GM12873 (cell line): ENCODE results near the gene MYO10.

Source experiments
- TF ChIP-seq, protein P1 (sequence below): IDR thresholded peaks from 2 replicates; pipeline ENCODE4 v1.5.1; 2012; ENCODE audit warnings: low read depth, mild to moderate bottlenecking, moderate library complexity, low read length, control low read depth; ENCODE audit not compliant: insufficient read depth; ENCODE audit errors: missing control alignments

MYO10 gene

DNA sequence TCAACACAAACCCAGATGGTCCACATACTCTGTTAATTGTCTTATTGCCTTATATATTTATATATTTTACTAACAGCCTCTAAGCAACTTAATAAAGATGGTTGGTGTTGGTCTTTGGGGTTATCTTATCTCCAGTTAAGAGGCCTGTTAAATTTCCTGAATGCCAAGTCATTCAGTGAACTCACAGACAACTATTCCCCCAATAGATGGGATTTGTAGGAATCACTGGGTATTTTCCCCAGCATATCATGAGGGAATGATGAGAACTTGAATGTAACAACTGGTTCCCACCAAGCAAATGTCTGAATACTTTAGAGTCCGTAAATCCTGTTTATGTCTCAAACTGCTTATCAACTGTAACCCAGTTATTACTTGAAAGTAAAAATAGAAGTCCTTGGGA, 276.6 kb downstream of the MYO10 start:
- TF ChIP-seq, protein P1, sequence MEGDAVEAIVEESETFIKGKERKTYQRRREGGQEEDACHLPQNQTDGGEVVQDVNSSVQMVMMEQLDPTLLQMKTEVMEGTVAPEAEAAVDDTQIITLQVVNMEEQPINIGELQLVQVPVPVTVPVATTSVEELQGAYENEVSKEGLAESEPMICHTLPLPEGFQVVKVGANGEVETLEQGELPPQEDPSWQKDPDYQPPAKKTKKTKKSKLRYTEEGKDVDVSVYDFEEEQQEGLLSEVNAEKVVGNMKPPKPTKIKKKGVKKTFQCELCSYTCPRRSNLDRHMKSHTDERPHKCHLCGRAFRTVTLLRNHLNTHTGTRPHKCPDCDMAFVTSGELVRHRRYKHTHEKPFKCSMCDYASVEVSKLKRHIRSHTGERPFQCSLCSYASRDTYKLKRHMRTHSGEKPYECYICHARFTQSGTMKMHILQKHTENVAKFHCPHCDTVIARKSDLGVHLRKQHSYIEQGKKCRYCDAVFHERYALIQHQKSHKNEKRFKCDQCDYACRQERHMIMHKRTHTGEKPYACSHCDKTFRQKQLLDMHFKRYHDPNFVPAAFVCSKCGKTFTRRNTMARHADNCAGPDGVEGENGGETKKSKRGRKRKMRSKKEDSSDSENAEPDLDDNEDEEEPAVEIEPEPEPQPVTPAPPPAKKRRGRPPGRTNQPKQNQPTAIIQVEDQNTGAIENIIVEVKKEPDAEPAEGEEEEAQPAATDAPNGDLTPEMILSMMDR, result no peak

DNA sequence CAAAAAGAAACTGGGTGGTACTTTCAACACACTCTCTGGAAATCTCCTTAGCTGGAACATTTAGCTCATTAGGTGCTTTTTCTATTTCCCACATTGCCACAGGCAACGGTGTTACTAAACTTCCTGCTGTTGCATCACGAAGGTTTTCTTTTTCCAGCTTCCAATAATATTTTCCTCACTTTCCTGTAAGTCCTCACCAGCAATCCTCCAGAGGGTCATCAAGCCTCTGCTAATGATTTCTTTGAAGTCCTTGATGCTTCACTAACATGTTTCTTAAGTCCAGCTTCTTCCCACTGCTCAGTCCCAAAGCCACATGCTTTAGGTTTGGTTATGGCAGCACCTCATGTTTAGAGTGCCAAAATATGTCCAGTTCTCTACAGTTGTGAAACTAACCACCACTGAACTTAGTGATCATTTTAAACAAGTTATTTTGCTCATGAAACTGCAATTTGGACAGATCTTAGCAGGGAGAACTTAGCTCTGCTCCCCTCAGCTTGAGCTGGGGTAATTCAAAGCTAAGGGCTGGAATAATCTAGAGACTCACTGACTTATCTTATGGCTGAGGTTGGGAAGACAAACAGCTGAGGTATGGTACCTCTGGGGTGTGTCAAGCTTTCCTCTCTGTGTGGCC, 279.4 kb downstream of the MYO10 start:
- TF ChIP-seq, protein P1, result no peak

DNA sequence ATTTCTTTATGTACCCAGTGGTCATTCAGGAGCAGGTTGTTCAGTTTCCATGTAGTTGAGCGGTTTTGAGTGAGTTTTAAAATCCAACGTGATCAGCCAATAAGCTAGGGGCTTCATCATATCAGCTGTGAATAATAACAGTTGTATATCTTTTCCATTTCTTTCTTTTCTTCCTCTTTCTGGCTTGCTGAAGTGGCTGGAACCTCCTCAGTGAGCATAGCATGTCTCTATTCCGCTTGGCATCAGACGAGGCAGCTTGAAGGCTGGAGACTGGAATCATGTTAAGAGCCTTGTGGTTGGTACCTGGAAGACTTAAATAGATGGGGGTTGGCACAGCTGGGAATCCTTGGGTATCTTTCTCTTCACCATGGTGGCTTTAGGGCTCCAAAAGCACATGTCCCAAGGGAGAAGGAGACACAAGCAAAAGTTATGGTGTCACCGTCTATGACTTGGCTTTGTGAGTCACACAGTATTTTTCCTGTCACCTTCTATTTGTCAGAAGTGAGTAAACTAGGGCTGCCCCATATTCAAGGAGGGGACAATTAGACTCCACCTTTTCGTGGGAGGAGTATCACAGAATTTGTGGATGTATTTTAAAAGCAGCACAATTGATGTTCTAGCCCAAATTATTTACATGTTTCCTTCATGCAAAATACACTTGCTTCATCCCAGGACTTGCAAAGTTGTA, 281.3 kb downstream of the MYO10 start:
- TF ChIP-seq, protein P1, result no peak

DNA sequence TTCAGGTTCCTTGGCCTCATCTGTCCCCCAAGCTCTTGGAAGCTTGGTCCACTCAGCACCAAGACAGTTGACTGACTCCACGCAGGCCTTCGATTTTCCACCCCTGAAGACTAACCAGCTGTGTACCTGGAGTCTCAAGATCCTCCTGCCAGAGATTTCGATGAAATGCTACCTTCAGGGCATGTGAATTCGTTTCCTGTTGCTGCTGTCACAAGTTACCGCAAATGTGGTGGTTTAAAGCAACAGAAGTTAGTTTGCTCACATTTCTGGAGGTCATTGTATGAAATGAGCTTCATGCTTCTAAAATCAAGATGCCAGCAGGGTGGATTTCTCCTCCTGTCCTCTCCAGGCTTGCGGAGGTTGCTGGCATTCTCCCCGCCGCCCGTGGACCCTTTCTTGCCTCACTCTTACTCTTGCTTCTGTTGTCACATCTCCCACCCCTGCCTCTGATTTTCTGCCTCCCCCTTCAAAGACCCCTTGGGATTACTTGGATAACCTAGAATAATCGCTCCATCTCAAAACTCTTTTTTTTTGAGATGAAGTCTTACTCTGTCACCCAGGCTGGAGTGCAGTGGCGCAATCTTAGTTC, 291.7 kb downstream of the MYO10 start:
- TF ChIP-seq, protein P1, result no peak

DNA sequence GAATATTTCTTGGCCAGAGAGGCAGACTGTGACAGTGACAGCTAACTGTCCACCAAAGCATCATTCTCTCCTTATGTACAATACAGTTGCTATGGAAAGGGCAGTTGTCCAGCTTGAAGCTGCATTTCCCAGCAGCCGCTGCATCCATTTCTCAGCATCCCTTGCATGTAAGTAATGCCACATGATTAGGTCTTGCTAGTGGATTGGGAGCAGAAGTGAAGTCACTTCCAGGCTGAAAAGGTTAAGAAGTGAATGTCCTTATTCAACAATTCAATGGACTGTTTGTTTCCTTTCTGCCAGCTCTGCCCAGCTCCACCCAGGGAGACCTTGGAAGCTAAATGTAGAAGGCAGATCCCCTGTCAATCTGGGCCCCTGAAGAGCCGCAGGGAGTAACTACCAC, 293.2 kb downstream of the MYO10 start:
- TF ChIP-seq, protein P1, result no peak

DNA sequence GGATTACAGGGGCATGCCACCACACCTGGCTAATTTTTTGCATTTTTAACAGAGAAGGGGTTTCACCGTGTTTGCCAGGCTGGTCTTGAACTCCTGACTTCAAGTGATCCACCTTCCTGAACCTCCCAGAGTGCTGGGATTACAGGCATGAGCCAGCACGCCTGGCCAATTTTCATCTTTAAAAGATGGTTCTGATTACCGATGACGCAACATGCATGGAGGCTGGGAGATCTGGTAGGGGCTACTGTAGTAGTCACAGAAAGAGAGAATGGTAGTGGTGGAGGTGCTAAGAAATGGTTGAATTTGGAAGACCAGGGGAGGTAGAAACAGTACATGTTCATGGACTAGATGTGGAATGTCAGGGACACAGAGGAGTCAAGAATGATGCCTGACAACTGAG, 296.9 kb downstream of the MYO10 start:
- TF ChIP-seq, protein P1, result no peak

DNA sequence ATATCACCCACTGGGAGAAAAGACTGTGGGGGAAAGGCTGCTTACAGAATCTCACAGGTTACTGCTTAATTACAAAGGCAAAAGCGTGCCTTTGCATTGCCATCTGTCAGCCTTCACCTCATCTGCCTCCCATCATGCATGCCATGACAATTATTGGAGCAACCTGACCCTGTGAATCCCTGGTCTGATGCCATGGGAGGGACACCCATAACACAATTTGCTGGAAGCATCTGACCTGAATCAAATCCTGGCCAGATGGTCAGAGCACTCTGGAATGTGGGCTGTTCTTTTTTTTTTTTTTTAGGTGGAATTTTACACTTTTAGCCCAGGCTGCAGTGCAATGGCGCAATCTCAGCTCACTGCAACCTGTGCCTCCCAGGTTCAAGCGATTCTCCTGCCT, 307.7 kb downstream of the MYO10 start:
- TF ChIP-seq, protein P1, result no peak
